Activated CD8-positive, alpha-beta memory T cell treated with anti-CD3 and anti-CD28 coated beads, Interleukin-2, amount 50 U/mL, for 24 hours (primary cell): ENCODE measurements around the gene ZNF714.

Experiments used
- DNase-seq: peaks from one replicate; pipeline ENCODE4 v3.0.0-alpha.2; 2020; ENCODE audit errors: extremely low read depth

The ZNF714 gene

DNA sequence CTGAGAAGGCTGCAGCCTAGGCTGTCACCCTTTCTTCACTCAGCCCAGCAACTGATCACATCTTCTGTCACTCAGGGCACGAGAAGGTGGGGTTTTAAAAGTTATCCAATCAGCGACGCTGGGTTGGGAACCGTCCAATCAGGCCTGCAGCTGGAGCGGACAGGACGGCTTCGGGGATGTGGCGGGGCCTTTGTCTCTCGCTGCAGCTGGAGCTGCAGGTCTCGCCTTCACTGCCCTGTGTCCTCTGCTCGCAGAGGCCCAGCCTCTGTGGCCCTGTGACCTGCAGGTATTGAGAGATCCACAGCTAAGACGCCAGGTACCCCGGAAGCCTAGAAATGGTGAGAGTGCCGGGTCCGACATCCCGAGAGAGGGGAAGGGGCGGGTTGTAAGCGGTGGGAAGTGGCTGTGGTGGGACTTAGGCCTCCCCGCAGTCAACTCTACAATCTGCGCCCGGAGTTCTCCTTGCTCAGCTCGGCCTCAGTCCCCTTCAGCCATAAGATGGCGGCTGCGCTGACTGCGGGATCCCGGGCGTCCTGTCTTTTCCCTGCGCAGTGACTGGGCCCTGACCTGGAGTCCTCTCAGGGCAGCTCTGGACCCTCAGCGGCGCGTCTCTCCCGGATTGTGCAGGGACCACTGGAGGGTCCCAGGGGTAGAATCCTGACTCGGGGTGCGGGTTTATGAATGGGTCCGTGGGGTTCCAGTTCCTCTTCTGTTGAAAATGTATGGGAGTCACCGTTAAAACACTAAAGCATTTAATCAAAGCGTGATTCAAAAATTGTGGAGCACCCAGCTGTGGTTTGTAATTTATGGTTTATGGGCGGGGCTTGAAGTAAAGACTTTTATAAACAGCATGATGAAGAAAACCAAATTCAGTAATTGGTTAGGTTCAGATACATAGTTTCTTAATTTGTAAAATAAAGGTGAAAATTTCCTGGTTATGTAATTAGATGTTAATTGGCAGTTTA, at the start of gene ZNF714:
ZNF714 (plus strand) TSS at position 193 of the 965 bp plus-strand sequence. CDS start 16,066 bp downstream, outside the sequence.
- DNase-seq = peak; percentile 77

DNA sequence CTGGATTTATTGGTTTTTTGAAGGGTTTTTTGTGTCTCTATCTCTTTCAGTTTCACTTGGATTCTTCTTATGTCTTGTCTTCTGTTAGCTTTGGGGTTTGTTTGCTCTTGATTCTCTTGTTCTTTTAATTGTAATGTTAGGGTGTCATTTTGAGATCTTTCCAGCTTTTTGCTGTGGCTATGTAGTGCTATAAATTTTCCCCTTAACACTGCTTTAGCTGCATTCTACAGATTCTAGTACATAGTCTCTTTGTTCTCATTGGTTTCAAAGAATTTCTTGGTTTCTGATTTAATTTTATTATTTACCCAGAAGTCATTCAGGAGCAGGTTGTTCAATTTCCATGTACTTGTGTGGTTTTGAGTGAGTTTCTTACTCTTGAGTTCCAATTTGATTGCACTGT, 37.0 kb upstream of the ZNF714 start:
- no peak for DNase-seq

DNA sequence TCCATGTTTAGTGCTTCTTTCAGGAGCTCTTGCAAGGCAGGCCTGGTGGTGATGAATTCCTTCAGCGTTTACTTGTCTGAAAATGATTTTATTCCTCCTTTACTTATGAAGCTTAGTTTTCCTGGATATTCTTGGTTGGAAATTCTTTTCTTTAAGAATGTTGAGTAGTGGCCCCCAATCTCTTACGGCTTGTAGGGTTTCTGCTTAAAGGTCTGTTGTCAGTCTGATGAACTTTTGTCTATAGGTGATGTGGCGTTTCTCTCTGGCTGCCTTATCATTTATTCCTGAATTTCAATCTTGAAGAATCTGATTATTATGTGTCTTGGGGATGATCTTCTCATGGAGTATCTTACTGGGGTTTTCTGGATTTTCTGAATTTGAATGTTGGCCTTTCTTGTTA, 35.5 kb upstream of the ZNF714 start:
- no peak for DNase-seq

DNA sequence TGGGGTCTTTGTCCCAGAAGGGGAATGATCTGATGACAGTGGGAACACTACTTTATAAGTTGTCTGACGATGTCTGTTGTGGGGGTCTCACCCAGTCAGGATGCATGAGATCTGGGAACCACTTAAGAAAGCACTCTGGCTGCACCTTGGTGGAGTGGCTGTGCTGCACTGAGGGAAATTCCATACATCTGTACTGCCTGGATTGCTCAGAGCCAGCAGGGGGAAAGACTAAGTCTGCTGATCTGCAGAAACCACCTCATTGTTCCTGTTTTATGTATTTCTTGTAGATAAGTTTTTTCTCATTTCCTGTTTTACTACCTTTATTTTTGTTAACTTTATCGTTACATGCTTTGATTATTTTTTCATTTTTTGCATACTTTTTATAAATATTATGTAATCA, 34.3 kb upstream of the ZNF714 start:
- no peak for DNase-seq

DNA sequence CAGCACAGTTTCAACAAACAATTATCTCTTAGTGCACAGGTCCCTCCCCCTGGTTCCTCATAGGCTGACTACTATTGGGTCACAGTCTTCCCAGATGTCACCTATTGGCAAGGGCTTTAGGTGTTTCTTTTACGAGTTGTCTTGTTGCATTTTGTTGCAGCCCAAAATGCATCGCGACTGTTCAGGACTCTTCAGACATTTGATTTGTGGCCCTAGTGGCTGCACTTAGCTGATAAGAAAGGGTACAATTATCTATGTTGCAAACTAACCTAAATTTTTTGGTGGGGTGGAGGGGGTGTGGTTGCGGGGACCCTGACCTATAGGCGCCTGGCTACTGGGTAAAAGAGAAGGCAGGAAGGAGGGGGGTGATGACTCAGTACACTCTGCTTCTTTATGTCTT, 29.1 kb upstream of the ZNF714 start:
- no peak for DNase-seq

DNA sequence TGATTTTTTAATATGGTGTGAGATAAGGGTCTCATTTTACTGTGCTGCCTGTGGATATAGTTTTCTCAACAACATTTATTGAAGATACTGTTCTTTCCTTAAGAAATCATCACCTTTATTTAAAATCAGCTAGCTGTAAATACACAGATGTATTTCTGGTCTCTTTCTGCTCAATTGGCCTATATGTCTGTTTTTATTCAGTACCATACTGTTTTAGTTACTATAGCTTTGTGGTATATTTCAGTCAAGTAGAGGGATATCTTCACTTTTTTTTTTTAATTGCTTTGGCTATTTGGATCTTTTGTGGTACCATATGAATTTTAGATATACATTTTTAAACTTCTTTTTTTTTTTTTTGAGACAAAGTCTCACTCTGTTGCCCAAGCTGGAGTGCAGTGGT, 16.7 kb upstream of the ZNF714 start:
- DNase-seq = no peak

DNA sequence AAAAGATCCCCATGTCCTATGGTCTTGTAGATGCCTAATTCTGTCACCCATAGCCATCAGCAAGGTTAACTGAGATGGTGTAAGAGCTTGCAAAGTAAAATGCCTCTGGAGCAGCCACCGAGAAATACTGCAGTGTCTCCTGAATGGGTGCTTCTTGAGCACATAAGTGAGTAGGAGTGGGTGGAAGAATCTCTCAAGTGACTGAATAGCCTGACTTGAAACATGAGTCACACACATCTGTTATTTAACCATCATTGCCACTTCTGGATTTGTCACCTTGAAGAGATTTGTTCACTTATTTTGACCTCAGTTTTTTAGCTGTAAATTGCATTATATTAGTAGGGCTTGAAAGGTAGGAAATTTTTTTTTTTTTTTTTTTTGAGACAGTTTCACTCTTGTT, 2.3 kb downstream of the ZNF714 start:
- no peak for DNase-seq

DNA sequence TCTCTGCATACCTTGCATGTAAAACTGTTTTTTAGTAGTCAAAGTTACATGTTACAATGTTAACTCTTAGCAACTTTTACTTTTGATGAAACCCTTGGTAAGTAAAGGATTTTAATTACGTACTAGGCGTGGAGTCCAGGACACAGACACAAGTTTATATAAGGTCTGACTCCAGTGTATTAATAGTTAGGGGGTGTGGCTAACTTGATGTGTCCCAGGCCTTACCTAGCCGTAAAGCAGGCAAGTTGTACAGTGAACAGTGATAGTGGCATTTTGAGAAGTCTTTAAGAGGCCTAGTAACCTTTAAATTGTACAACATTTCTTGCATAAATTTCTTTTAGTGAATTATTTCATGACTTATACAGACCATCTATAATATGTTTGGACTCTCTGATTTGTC, 5.9 kb downstream of the ZNF714 start:
- DNase-seq = no peak

DNA sequence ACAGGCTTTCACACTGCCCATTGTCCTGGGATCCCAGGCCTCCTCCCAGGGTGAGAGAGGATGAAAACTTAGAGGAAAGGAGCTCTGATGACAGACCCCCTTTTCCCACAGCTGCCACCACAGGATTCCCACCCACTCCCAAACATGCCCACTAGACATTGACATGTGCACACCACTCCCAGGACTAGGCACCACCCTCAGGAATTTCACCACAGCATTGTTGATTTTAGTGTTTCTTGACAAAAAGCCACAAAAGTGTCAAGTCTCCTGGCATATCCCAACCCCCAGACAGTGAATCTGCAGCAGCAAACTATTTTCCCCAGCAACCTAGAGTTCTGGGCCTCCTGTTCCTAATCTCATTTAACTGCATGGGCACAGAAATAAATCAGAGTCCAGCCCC, 10.1 kb downstream of the ZNF714 start:
- DNase-seq = no peak

DNA sequence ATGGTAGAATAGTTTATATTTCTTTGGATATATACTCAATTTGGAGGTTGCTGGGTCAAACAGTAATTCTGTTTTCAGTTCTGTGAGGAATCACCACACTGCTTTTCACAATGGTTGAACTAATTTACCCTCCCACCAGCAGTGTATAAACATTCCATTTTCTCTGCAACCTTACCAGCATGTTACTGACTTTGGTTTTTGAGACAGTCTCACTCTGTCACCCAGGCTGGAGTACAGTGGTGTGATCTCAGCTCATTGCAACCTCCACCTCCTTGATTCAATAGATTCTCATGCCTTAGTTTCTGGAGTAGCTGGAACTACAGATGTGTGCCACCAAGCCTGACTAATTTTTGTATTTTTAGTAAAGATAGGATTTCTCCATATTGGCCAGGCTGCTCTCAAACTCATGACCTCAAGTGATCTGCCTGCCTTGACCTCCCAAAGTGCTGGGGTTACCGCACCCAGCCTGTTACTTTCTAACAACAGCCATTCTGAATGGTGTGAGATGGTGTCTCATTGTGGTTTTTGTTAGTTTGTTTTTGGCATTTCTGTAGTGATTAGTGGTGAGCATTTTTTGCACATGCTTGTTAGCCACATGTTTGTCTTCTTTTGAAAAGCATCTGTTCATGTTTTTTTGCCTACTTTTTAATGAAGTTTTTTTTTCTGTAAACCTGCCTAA, 12.5 kb downstream of the ZNF714 start:
- no peak for DNase-seq

DNA sequence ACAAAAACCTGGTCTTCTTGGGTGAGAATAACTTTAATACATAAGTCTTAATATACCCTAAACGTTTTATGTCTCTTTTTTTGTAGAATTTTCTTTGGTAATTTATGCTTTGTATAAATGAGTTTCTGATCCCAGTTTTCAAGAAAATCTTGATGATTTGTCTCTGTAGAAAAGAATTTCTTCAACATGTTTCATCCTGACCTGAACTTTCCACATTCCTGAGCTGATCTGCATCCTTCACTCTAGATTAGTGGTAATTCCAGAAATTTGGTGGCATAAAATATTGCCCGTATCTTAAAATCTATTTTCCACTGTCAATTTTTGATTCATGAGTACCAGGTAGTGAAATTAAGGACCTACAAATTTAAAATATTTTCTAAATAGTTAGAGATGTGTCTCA, 16.3 kb downstream of the ZNF714 start:
- no peak for DNase-seq

DNA sequence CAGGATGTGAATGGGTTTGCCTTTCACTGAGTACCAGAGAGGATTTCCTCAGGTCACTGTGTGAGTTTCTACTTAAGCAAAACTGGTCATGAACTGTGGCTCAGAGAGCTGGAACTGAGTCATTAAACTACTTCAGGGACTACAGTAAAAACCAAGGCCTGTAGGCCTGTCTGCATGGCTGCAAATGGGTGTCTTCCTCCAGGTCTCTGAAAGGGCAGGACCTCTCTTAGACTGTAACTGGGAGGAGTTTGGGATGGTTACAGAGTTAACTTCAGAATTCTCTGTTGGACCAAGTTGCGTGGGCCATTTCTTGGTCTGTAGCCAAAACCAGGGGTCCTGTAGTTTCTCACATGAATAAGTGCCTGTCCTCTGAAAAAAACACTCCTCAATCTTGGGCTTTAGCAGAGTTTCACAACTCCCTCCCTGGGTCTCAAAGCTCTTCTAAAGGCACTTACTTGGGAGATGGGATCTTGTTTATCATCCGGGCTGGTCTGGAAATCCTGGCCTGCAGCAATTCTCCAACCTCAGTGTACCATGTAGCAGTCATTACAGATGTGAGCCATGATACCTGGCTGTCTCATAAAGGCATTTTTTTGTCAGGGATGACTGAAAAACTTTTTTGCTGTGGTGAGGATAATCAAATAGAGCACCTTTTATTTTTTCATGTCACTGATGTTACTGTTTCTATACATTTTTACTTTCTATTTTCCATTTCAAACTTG, 19.7 kb downstream of the ZNF714 start:
- DNase-seq = no peak

DNA sequence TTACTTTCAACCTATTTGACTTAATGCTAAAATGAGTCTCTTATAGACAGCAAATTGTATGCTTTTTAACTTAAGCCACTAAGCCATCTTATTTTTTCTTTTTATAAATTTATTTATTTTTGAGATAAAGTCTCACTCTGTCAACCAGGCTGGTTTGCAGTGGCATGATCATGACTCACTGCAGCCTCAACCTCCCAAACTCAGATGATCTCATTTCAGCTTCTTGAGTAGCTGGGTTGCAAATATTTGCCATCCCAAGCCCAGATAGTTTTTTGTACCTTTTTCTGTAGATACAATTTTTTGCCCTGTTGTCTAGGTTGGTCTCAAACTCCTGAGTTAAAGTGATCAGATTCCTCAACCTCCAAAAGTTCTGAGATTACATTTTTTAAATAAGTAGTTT, 27.1 kb downstream of the ZNF714 start:
- DNase-seq = no peak

DNA sequence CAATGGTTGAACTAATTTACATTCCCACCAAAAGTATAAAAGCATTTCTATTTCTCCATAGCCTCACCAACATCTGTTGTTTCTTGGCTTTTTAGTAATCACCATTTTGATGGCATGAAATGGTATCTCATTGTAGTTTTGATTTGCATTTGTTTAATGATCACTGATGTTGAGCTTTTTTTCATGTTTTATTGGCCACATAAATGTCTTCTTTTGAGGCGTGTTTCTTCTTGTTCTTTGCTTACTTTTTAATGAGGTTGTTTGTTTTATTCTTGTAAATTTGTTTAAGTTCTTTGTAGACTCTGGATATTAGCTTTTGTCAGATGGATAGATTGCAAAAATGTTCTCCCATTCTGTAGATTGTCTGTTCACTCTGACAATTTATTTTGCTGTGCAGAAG, 28.2 kb downstream of the ZNF714 start:
- no peak for DNase-seq

DNA sequence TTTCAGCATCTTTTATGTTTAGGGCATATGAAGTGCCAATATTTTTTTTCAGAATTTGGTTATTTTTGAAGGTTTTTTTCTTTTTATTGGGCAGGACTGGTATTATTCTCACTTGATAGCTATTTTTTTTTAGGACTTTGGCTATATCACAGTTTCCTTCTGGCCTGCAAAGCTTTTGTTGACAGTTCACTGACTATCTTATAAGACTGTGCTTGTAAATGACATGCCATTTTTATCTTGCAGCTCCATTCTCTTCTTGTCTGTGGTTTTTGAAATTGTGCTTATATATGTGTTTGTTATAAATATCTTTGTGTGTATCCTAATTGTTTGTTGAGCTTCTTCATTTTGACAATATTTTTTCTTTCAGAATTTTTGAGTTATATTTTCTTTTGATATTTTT, 33.4 kb downstream of the ZNF714 start:
- DNase-seq = no peak

DNA sequence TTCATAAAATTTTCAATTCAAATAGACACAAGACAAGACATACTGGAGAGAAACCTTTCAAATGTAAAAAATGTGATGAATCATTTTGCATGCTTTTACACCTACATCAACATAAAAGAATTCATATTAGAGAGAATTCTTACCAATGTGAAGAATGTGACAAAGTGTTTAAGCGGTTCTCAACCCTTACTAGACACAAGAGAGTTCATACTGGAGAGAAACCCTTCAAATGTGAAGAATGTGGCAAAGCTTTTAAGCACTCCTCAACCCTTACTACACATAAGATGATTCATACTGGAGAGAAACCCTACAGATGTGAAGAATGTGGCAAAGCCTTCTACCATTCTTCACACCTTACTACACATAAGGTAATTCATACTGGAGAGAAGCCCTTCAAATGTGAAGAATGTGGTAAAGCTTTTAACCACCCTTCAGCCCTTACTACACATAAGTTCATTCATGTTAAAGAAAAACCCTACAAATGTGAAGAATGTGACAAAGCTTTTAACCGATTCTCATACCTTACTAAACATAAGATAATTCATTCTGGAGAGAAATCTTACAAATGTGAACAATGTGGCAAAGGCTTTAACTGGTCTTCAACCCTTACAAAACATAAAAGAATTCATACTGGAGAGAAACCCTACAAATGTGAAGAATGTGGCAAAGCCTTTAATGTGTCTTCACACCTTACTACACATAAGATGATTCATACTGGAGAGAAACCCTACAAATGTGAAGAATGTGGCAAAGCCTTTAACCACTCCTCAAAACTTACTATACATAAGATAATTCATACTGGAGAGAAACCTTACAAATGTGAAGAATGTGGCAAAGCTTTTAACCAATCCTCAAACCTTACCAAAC, 35.3 kb downstream of the ZNF714 start:
- DNase-seq = no peak

DNA sequence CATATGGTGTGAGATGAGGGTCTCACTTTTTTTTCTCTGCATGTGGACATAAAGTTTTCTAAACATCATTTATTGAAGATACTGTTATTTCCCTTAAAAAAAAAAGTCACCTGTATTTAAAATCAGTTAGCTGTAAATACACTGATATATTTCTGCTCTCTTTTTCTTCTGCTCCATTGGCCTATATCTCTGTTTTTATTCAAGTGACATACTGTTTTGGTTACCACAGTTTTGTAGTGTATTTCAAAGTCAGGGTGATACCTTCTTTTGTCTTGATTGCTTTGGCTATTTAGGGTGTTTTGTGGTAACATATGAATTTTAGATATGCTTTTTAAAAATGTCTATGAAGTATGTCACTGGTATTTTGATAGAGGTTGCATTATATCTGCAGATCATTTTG, 44.1 kb downstream of the ZNF714 start:
- DNase-seq = no peak

DNA sequence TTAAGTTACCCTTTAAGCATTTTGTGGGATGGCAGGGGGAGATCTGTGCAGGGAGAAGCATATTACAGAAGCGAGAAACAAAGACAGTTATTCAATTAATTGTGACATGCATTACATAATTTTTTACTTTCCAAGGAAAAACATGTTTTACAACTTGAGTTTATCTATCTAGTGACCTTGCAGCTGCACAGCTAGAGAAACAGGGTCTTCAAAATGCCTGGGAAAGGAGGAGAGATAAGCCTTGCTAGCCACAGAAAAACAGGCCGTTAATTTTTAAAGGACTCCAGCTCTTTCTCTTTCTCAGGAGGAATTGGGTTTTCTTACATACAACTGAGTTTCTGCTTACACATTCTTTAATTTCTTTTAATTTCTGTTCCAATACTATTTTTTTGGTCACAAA, 45.0 kb downstream of the ZNF714 start:
- DNase-seq = no peak

DNA sequence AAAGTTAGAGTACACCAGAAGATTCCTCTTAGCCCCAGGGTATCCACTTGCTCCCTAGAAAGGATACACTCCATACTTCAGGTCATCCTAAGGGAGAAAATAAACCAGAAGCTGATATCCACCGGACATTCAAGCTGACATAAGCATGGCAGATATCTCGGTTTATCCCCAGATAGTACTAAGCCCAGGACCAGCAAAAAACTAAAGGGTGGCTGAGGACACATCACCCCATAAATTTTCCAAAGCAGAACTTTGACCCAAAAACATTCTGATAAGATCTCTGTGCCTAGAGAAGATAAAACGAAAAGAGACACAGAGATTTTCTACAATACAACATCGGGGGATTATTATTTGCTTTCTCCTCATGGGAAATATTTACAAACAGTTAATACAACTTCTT, 45.9 kb downstream of the ZNF714 start:
- DNase-seq = no peak

DNA sequence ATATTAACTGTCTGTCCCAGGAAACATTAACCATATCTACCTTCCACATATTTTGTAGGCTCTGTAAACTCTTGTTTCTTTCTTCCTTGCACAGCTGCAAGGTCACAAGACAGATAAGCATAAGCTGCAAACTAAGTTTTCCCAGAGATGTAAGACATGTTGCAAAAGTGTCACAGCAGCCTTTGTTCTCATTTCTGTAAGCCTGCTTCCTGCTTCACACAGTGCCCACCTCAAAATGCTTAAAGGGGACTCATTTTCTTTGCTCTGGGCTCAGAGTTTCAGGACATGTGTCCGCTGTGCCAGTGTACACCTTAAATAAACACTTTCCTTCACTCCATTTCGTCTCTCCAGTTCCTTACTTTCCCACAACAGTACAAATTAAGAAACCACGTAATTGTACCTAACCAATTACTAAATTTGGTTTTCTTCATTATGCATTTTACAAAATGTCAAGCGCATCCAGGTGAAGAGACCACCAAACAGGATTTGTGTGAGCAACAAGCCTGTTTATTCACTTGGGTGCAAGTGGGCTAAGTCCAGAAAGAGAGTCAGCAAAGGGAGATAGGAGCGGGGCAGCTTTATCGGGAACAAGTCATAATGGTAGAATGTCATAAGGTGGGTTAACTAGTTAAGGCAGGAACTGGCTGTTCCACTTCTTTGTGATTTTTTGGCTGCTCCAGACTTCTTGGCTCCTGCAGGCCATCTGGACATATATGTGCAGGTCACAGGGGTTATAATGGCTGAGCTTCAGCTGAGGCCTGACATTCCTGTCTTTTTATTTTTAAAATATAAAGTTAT, 47.1 kb downstream of the ZNF714 start:
- no peak for DNase-seq
